RWPE1 (cell line): ENCODE measurements around the gene TNS3.
"Not testable (repeated sequence)": the region's sequence is repeated elsewhere in the genome, so short reads cannot be mapped to it uniquely, and the experiment has no call there.

ENCODE experiments used
- CTCF ChIA-PET: fragments of 350-600 bp; sonication (Branson Sonifier 250); formaldehyde crosslinking; extraction: SDS; loops from one replicate; lab custom pipeline; 2021; lab: Yijun Ruan, JAX
- POLR2A ChIA-PET: fragments of 400-600 bp; formaldehyde crosslinking; extraction: SDS; loops from one replicate; lab custom pipeline; 2020; ENCODE audit warnings: antibody characterized with exemption; ENCODE audit not compliant: low non-redundant PET; lab: Yijun Ruan, JAX
- DNase-seq: peaks from one replicate; pipeline ENCODE4 v3.0.0; 2012; ENCODE audit warnings: low spot score
- H3K27ac ChIP-seq: fragments of 450-650 bp; 2 replicates; pipeline ENCODE4 v1.5.1; 2017
- TF ChIP-seq, protein P1 (sequence below): fragments of 450-650 bp; conservative IDR thresholded peaks from 2 replicates; pipeline ENCODE4 v1.5.1; 2017; ENCODE audit warnings: low read depth, mild to moderate bottlenecking

Gene TNS3

GRCh38 chr7:47265621-47266020 lies 316.3 kb downstream of the TNS3 start:
- TF ChIP-seq, protein P1, sequence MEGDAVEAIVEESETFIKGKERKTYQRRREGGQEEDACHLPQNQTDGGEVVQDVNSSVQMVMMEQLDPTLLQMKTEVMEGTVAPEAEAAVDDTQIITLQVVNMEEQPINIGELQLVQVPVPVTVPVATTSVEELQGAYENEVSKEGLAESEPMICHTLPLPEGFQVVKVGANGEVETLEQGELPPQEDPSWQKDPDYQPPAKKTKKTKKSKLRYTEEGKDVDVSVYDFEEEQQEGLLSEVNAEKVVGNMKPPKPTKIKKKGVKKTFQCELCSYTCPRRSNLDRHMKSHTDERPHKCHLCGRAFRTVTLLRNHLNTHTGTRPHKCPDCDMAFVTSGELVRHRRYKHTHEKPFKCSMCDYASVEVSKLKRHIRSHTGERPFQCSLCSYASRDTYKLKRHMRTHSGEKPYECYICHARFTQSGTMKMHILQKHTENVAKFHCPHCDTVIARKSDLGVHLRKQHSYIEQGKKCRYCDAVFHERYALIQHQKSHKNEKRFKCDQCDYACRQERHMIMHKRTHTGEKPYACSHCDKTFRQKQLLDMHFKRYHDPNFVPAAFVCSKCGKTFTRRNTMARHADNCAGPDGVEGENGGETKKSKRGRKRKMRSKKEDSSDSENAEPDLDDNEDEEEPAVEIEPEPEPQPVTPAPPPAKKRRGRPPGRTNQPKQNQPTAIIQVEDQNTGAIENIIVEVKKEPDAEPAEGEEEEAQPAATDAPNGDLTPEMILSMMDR, result no peak
- POLR2A ChIA-PET, result no interaction called here
- CTCF ChIA-PET, result interaction anchor here (0.5 to 2.9 kb wide), 28 partner anchors 10 to 567 kb away, joined by 3 to 42 read pairs (median 4); partner anchors contain the start of gene TNS3
- no peak for DNase-seq
- no peak overlapping the region for H3K27ac ChIP-seq

- TF ChIP-seq, protein P1, result no peak
- no peak for DNase-seq
- no peak overlapping the region for H3K27ac ChIP-seq
- POLR2A ChIA-PET, result no interaction called here
- CTCF ChIA-PET, result interaction anchor here (1.0 kb wide), 1 partner anchor 172 kb away, joined by 6 read pairs; no protein-coding TSS in a partner anchor
These were observed 317.8 kb downstream of the TNS3 start for GRCh38 chr7:47264021-47264651.

DNA sequence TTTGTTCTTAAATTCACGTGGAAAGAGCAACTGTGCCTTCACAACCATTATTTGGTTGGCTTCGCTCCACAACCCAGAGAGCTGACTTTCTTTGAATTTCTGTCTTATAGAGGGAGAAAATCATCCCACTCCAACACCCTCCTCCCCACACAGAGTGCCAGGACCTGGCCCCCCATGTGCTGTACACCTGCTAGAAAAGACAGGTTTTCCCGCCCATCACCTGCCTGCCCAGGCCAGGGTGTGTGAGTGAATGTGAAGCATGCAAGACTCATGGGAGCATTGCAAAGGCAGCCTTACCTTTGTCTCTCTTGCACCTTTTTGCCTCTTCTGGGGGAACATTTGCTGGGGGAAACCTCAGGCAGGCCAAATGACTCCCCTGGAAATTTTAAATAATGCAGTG lies 319.0 kb downstream of the TNS3 start:
- ChIA-PET CTCF (no interaction called here), POLR2A (no interaction called here)
- DNase-seq, result no peak
- TF ChIP-seq, protein P1, result no peak
- no peak overlapping the region for H3K27ac ChIP-seq

- DNase-seq, CTCF ChIA-PET, H3K27ac ChIP-seq, POLR2A ChIA-PET: not testable (repeated sequence)
These were observed 319.8 kb downstream of the TNS3 start for GRCh38 chr7:47262160-47262559.

DNA sequence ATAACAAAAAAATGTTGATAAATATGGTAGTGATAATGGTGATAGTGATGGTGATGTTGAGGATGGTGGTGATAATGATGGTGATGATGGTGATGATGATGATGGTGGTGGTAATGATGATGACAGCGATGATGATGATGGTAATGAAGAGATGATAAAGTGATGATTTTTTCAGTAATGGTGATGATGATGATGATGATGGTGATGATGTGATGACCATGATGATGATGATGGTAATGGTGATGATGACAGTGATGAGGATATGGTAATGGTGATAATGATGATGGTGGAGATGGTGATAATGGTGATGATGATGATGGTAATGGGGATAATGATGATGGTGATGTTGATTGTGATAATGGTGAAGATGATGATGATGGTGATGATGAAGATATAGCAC lies 321.6 kb downstream of the TNS3 start:
- H3K27ac ChIP-seq, result no peak overlapping the region
- ChIA-PET POLR2A (no interaction called here), CTCF (no interaction called here)
- no peak for DNase-seq
- TF ChIP-seq, protein P1, result no peak

- POLR2A ChIA-PET, result no interaction called here
- CTCF ChIA-PET, result interaction anchor here (0.9 to 1.7 kb wide), 2 partner anchors 176 to 424 kb away, joined by 3 to 4 read pairs; no protein-coding TSS in a partner anchor
- no peak for DNase-seq
- TF ChIP-seq, protein P1, result no peak
- no peak overlapping the region for H3K27ac ChIP-seq
These were observed 322.2 kb downstream of the TNS3 start for GRCh38 chr7:47259682-47260081.

GRCh38 chr7:47258798-47259197 lies 323.1 kb downstream of the TNS3 start:
- TF ChIP-seq, protein P1, result no peak
- no peak overlapping the region for H3K27ac ChIP-seq
- CTCF ChIA-PET, result interaction anchor here (0.9 to 1.7 kb wide), 2 partner anchors 177 to 425 kb away, joined by 3 to 4 read pairs; no protein-coding TSS in a partner anchor
- POLR2A ChIA-PET, result no interaction called here
- no peak for DNase-seq
